Parathyroid adenoma (tissue), 2 donors: ENCODE measurements around the gene GRID1.

Experiments
- H2AFZ ChIP-seq: fragments of 300-600 bp; sonication (generic); one replicate; pipeline ENCODE4 v1.7.0; 2017; ENCODE audit warnings: antibody characterized with exemption, mild to moderate bottlenecking
- H3K27ac ChIP-seq: fragments of 300-600 bp; sonication (generic); one replicate; pipeline ENCODE4 v1.7.0; 2017
- H3K27me3 ChIP-seq: fragments of 300-600 bp; sonication (generic); one replicate; pipeline ENCODE4 v1.7.0; 2017; ENCODE audit warnings: low read length; ENCODE audit not compliant: control insufficient read depth, insufficient read depth
- H3K36me3 ChIP-seq: fragments of 300-600 bp; sonication (generic); one replicate; pipeline ENCODE4 v1.7.0; 2017; ENCODE audit warnings: low read length; ENCODE audit not compliant: control insufficient read depth, insufficient read depth
- H3K4me1 ChIP-seq: fragments of 300-600 bp; sonication (generic); one replicate; pipeline ENCODE4 v1.7.0; 2017; ENCODE audit warnings: control low read depth
- H3K4me2 ChIP-seq: fragments of 300-600 bp; sonication (generic); one replicate; pipeline ENCODE4 v1.7.0; 2017; ENCODE audit warnings: low read length
- H3K4me3 ChIP-seq: fragments of 300-600 bp; sonication (generic); one replicate; pipeline ENCODE4 v1.7.0; 2017; ENCODE audit warnings: low read depth, low read length
- H3K79me2 ChIP-seq: fragments of 300-600 bp; sonication (generic); one replicate; pipeline ENCODE4 v1.7.0; 2017; ENCODE audit warnings: control low read depth
- H3K9ac ChIP-seq: fragments of 300-600 bp; sonication (generic); one replicate; pipeline ENCODE4 v1.7.0; 2017; ENCODE audit warnings: mild to moderate bottlenecking
- H3K9me3 ChIP-seq: fragments of 300-600 bp; sonication (generic); one replicate; pipeline ENCODE4 v1.7.0; 2017; ENCODE audit warnings: low read length; ENCODE audit not compliant: control insufficient read depth
- CTCF ChIP-seq: fragments of 300-600 bp; sonication (generic); IDR thresholded peaks from one replicate; pipeline ENCODE4 v1.7.0; 2017; ENCODE audit warnings: antibody characterized with exemption, mild to moderate bottlenecking
- donor health status: primary hyperparathyroidism.

The GRID1 gene

GRCh38 chr10:85673270-85673669 lies 693.3 kb downstream of the GRID1 start:
- Histone ChIP-seq H3K27me3 (no peaks in the 10 kb centered on the region), H3K9ac (no peak overlapping the region), H3K9me3 (no peaks in the 10 kb centered on the region), H3K4me2 (no peak overlapping the region), H3K36me3 (no peaks in the 10 kb centered on the region), H3K4me1 (no peaks in the 10 kb centered on the region), H3K4me3 (no peak overlapping the region), H3K27ac (no peak overlapping the region), H2AFZ (no peak overlapping the region), H3K79me2 (no peaks in the 10 kb centered on the region)
- TF ChIP-seq CTCF: no peak

- no peak for TF ChIP-seq CTCF
- H3K36me3 ChIP-seq: no peaks in the 10 kb centered on the region
- no peaks in the 10 kb centered on the region for H3K4me1 ChIP-seq
These were observed 695.1 kb downstream of the GRID1 start for GRCh38 chr10:85671530-85671929.

GRCh38 chr10:85668522-85668921 lies 698.1 kb downstream of the GRID1 start:
- H3K27me3 ChIP-seq: no peaks in the 10 kb centered on the region
- H3K9ac ChIP-seq: no peak overlapping the region
- no peak overlapping the region for H3K27ac ChIP-seq
- H3K36me3 ChIP-seq: no peaks in the 10 kb centered on the region
- TF ChIP-seq CTCF: no peak
- H2AFZ ChIP-seq: no peak overlapping the region
- H3K4me1 ChIP-seq: no peaks in the 10 kb centered on the region
- H3K4me3 ChIP-seq: no peak overlapping the region
- H3K4me2 ChIP-seq: no peak overlapping the region
- H3K79me2 ChIP-seq: no peaks in the 10 kb centered on the region
- H3K9me3 ChIP-seq: no peaks in the 10 kb centered on the region

More at GRCh38 chr10:85671530-85671929, 695.1 kb downstream of the GRID1 start:
- no peak overlapping the region for H3K9ac ChIP-seq
- no peaks in the 10 kb centered on the region for H3K27me3 ChIP-seq
- H3K4me3 ChIP-seq: no peak overlapping the region
- H3K9me3 ChIP-seq: no peaks in the 10 kb centered on the region
- H3K27ac ChIP-seq: no peak overlapping the region
- H3K79me2 ChIP-seq: no peaks in the 10 kb centered on the region
- no peak overlapping the region for H2AFZ ChIP-seq
- no peak overlapping the region for H3K4me2 ChIP-seq

- Histone ChIP-seq H3K9me3 (no peaks in the 10 kb centered on the region), H3K4me1 (no peaks in the 10 kb centered on the region), H3K4me2 (no peak overlapping the region), H3K27ac (no peak overlapping the region), H2AFZ (no peak overlapping the region), H3K27me3 (no peaks in the 10 kb centered on the region), H3K9ac (no peak overlapping the region), H3K79me2 (no peaks in the 10 kb centered on the region), H3K36me3 (no peaks in the 10 kb centered on the region), H3K4me3 (no peak overlapping the region)
- no peak for TF ChIP-seq CTCF
These were observed 698.9 kb downstream of the GRID1 start for GRCh38 chr10:85667638-85668233.

- Histone ChIP-seq H3K4me2 (no peak overlapping the region), H3K79me2 (no peaks in the 10 kb centered on the region), H2AFZ (no peak overlapping the region), H3K4me3 (no peak overlapping the region), H3K27ac (no peak overlapping the region), H3K4me1 (no peaks in the 10 kb centered on the region), H3K27me3 (no peaks in the 10 kb centered on the region), H3K36me3 (no peaks in the 10 kb centered on the region), H3K9me3 (no peaks in the 10 kb centered on the region), H3K9ac (no peak overlapping the region)
- no peak for TF ChIP-seq CTCF
These were observed 699.6 kb downstream of the GRID1 start for GRCh38 chr10:85666987-85667386.
